ENCODE measurements around the gene CCDC180. TPM values are rescaled to one million over a fixed set of nuclear protein-coding genes. Genes with fewer than 3 reads are reported as not detected.

Gene CCDC180
- total RNA-seq, 4 donors from 2014 or later, result 3.9 to 9.0 (median 5.6) TPM

GRCh38 chr9:97301974-97302373 is 5.5 kb upstream of the CCDC180 start:
- no peak for TF ChIP-seq CTCF (IDR thresholded peaks at IDR 0.05; ENCODE audit: low read depth)

DNA sequence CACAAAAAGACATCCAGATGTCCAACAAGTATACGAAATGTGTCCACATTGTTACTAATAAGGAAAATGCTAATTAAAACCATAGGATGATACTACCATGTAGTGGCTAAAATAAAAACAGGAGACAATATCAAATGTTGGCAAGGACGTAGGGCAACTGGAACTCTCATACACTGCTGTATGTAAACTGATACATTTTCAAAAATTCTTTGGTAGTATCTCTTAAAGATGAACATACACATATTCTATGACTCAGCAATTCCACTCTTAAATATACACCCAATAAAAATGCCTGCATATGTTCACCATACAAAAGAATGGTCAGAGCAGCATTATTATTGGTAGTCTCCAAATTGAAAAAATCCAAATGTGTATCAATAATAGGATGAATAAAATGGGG is 2.9 kb upstream of the CCDC180 start:
- no peak for TF ChIP-seq CTCF (IDR thresholded peaks at IDR 0.05; ENCODE audit: low read depth)

DNA sequence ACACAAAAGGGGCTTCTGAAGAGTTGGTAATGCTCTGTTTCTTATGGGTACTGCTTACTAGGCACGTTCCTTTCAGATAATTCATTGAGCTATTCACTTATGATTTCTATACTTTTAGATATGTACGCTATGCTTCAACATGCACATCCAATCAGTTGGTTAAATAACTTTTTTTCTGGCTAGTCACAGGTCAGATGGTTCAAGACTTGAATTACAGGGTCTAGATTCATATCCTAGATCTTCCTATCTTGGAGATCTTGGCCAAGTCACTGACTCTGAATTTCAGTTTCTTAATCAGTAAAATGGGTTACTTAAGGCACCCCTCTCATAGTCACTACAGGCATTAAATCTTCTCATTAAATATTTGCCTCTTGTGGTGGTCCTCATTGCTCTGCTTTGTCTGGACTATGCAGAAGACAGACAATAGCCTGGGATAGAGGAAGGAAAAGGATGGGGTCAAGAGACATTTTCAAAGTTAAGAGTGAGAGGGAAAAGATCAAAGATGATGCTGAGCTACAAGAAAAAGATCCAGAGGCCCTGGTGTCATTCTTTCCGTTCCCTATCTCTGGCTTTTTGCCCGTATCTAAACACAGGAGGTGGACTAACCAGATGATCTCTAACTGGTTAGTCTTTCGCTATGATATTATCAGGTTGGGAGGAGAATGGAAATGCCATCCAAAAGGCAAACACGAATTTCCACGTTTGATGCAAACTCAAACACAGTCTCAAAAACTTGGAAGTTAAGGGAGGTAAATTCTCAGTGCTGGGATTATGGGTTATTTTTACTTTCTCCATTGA is 1.8 kb upstream of the CCDC180 start:
- TF ChIP-seq CTCF (IDR thresholded peaks at IDR 0.05; ENCODE audit: low read depth), result no peak

- TF ChIP-seq CTCF (IDR thresholded peaks at IDR 0.05; ENCODE audit: low read depth), result no peak
These were observed 368 bp upstream of the CCDC180 start for GRCh38 chr9:97307091-97307490.

DNA sequence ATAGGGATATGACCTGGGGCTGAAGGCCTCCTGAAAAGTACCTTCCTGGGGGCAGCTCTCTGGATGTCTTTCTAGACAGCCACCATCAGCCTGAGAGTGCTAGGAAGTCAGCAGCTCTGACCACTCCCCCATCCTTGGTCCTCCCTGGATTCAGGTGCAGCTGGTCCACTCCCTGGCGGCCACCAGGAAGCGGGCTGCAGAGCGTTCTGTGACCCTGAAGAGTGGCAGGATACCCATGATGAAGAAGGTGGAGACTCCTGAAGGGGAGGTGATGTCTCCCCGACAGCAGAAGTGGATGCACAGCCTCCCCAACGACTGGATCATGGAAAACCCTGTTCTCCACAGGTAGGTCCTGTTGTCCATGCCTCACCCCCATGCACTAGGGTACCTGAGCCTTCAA is 1.8 kb downstream of the CCDC180 start:
- TF ChIP-seq CTCF (IDR thresholded peaks at IDR 0.05; ENCODE audit: low read depth), result no peak

GRCh38 chr9:97310023-97310422 is 2.6 kb downstream of the CCDC180 start:
- no peak for TF ChIP-seq CTCF (IDR thresholded peaks at IDR 0.05; ENCODE audit: low read depth)

- no peak for TF ChIP-seq CTCF (IDR thresholded peaks at IDR 0.05; ENCODE audit: low read depth)
These were observed 3.4 kb downstream of the CCDC180 start for GRCh38 chr9:97310896-97311295.
